CD4-positive, alpha-beta T cell treated with Interleukin-21 for 1 hour (primary cell): ENCODE data around the gene SNAP47.
"Not testable (repeated sequence)": the region's sequence is repeated elsewhere in the genome, so short reads cannot be mapped to it uniquely, and the experiment has no call there.

Source experiments
- DNase-seq: peaks from one replicate; pipeline ENCODE4 v3.0.0-alpha.2; 2020

The SNAP47 gene

GRCh38 chr1:227734856-227735538 lies at the start of gene SNAP47, which contains the start of gene JMJD4:
Gene SNAP47, plus strand, starts transcription at chr1:227735435. Its CDS starts 12,302 bp downstream, at chr1:227747737.
Gene JMJD4, minus strand, starts transcription at chr1:227735302. Its CDS starts 29 bp downstream, at chr1:227735273.
- DNase-seq, result peak; percentile 94

DNA sequence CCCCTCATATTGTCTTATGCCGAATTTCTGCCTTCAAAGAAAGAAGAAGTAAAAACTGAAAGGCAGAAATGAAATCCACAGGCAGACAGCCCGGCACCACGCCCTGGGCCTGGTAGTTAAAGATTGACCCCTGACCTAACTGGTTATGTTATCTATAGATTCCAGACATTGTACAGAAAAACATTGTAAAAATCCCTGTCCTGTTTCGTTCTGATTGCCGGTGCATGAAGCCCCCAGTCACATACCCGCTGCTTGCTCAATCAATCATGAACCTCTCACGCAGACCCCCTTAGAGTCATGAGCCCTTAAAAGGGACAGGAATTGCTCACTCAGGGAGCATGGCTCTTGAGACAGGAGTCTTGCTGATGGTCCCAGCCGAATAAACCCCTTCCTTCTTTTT lies 49.4 kb upstream of the SNAP47 start:
- DNase-seq, result no peak

DNA sequence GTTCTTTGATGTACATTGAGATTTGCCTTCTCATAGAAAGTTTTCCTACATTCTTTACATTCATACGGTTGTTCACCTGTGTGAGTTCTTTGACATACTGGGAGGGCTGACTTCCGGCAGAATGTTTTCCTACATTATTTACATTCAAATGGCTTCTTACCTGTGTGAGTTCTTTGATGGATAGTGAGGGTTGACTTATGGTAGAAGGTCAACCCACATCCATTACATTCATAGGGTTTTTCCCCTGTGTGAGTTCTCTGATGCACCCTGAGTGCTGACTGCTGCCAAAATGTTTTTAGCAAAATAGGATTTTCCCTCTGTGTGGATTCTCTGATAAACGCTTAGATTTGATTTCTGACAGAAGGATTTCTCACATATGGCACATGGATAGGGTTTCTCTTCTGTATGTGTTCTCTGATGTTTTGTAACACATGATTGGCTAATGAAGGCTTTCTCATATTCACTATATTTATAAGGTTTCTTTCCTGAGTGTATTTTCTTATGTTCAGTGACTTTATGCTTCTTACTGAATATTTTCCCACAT lies 37.8 kb upstream of the SNAP47 start:
- DNase-seq, result no peak

DNA sequence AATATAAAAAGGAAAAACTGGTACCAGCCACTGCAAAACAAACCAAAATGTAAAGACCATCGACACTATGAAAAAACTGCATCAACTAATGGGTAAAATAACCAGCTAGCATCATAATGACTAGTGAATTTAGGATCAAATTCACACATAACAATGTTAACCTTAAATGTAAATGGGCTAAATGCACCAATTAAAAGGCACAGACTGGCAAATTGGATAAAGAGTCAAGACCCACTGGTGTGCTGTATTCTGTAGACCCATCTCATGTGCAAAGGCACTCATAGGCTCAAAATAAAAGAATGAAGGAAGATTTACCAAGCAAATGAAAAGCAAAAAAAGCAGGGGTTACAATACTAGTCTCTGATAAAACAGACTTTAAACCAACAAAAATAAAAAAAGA lies 33.6 kb upstream of the SNAP47 start:
- not testable (repeated sequence) for DNase-seq

- no peak for DNase-seq
Observed at GRCh38 chr1:227707846-227708245, 27.4 kb upstream of the SNAP47 start.

- DNase-seq, result no peak
Observed at GRCh38 chr1:227709451-227709850, 25.8 kb upstream of the SNAP47 start.

GRCh38 chr1:227710474-227710873 lies 24.8 kb upstream of the SNAP47 start:
- DNase-seq, result not testable (repeated sequence)

DNA sequence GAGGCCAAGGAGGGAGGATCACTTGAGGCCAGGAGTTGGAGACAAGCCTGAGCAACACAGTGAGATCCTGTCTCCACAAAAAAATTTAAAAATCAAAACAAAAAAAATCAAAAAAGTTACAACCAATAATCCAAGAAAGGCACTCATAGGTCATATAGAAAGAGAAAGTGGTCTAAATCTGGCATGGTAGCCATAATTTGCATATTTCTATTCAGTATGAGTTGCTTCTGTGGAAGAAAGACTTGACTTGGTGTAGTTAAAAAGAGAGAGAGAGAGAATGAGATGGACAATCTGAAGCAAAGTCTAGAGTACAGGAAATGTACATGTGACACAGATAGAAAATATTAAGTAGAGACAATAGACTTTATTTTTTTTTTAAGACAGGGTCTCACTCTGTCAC lies 22.6 kb upstream of the SNAP47 start:
- DNase-seq, result no peak

GRCh38 chr1:227718932-227719331 lies 16.3 kb upstream of the SNAP47 start:
- DNase-seq, result no peak

DNA sequence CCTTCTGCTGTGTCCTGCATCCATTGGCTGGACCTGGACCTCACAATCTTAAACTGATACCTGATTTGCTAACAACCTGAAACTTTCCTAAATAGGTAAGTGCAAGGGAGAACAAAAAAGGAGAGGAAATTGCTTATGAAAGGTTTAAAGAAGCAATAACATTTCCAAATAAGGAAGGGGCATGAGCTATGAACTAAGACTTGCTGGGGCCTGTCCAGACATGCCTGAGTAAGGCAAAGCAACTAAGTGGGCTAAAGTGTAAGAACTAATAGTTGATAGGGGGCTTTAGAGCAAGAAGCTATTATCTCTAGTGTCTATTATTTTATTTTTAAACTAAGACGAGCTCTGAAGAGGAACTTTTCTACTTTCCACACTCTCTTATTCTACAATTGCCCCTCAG lies 11.8 kb upstream of the SNAP47 start:
- DNase-seq, result no peak

- DNase-seq, result no peak
Observed at GRCh38 chr1:227725046-227725445, 10.2 kb upstream of the SNAP47 start.

DNA sequence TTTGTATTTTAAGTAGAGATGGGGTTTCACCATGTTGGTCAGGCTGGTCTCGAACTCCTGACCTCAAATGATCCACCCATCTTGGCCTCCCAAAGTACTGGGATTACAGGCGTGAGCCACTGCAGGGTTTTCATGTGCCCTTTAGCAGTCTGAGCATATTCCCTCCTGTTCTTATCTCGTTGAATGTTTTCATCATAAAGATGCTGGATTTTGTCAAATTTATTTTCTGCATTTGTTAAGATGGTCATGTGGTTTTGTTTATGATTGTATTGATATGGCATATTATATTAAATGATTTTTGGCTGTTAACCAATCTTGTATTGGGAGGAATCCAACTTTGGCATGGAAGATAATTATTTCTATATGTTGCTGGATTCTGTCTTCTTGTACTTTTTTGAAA lies 8.9 kb upstream of the SNAP47 start:
- no peak for DNase-seq

DNA sequence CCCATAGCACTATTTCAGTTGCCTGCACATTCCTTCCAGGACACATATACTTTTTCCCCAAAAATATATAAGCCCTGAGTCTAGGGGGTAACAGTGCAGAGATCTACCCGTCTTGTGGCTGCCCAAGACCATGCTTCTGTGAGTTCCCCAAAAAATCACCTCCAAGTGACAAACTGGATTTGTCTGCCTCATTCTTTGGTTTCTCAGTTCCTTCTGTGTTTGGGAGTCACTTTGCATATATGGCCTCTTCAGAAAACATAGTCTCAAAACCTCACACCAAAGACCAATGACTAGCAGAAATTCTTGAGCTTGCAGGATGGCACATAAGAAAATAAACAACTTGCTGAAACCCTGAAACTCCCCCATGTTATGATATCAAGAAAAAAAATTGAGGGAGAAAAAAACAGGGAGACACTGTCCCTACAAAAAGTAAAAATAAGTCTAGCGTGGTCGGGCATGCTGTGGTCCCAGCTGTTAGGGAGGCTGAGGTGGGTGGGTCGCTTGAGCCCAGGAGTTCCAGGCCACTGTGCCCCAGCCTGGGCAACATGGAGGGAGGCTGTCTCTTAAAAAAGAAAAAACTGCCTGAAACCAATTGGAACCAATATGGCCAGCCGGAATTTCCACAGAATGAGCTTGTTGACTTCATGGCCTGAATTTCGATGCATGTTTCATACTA lies 8.2 kb upstream of the SNAP47 start:
- no peak for DNase-seq

- DNase-seq, result peak; percentile 72
Observed at GRCh38 chr1:227728059-227728891, 7.0 kb upstream of the SNAP47 start.

DNA sequence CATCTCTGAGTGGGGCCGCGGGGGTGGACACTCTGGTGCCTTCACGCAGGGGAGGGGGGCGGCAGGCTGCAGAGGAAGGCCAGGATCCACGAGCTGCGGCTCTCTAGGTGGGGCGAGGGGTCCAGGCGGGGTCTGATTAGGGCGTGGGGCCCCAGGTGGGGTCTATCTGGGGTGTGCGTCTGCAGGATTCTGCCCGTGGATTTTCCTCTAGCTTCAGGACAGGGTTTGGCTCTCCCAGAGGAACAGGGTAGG lies 6.4 kb upstream of the SNAP47 start:
- no peak for DNase-seq

- no peak for DNase-seq
Observed at GRCh38 chr1:227729144-227729880, 5.9 kb upstream of the SNAP47 start.

DNA sequence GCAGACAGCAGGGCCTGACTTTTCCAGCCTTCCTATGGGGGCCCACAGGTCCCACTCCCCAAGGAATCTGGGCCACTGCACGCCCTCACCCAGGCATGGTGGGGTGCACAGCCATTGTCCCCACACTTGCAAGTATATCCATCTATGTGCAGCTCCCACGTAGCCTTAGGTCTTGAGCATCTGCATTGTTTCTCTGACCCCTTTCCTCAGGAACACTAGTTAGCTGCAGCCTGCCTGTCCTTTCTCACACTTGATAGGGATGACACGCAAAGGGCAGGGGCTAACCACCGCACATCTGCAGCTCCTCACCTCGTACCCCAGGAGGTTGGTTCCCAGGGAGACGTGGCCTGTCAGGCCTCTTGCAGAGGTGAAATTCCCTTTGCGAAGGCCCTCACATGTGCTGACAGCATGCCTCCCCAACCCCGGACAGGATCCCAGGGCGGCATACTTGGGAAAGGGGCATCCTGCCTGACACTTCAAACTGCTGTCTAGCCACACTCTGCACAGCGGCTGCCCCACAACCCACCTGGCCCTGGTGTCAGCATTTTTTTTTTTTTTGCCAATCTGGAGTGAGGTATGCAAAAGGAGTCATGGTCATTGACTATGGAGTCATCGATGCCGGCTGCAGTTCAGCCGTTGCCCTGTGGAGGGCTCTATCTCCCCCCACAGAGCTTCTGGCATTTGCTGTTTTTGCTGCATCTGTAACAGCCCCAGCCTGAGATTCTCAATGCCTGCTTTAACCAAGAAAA lies 5.2 kb upstream of the SNAP47 start:
- peak; percentile 46 for DNase-seq

- no peak for DNase-seq
Observed at GRCh38 chr1:227730630-227731151, 4.5 kb upstream of the SNAP47 start.

GRCh38 chr1:227731241-227731677 lies 4.0 kb upstream of the SNAP47 start:
- DNase-seq, result no peak

DNA sequence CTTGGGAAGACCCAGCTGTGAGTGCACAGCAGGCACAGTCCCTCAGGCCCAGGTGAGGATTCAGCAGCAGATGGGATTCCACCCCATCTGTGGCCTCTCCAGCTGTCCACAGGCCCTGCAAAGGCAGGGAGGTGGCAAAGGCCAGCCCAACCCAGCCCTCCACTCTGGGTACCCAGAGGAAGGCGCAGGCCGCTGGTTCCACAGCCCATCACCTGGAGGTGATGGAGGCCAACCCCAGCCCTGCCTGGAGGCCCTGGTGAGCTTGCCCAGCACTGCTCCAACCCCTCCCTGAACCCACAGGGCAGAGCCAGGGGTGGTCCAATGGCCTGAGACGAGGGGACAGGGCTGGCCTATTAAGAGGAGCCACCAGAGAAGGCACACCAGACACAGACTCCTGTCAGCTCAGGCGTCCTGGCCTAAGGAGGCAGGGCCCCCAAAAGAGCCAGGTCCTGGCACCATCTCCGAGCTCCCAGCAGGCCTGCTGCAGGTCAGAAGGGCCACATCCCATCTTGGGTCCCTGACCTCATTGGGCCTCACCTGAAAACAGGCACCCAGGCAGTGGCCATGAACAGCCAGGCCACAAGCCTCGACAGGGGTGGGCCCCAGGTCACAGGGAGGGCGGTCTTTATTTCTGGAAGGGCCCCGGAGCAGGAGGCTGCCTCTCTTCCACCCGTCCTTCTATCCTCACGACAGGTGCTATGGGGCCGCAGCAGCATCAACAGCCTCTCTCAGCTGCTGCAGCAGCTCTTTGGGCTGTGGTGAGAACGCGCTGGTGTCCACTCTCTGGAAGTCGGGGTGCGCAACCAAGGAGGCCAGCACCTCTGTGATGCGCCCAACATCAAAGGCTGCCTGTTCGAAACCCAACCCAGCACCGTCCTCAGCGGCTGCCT lies 3.3 kb upstream of the SNAP47 start:
- DNase-seq, result no peak
